HG02840 (cell line): ENCODE measurements around the gene TXN2.
"Not testable (repeated sequence)": the region's sequence is repeated elsewhere in the genome, so short reads cannot be mapped to it uniquely, and the experiment has no call there.

Experiments used
- ATAC-seq: cut with Tn5 transposase; IDR thresholded peaks from one replicate; pipeline ENCODE4 v1.9.1; 2021; ENCODE audit warnings: mild to moderate bottlenecking, moderate library complexity, moderate number of reproducible peaks; ENCODE audit not compliant: unreplicated experiment, low FRiP score

TXN2 gene

GRCh38 chr22:36481393-36482168 is at the start of gene TXN2:
TXN2 (minus strand) TSS chr22:36481640; CDS start chr22:36480837, 803 bp downstream.
- ATAC-seq, result peak; percentile 86

GRCh38 chr22:36528795-36529751 is 47.6 kb upstream of the TXN2 start, which contains the start of gene EIF3D:
EIF3D (minus strand) TSS chr22:36529166; CDS start chr22:36526121, 3,045 bp downstream.
- peak; percentile 89 for ATAC-seq

- no peak for ATAC-seq
These were observed 46.9 kb upstream of the TXN2 start for GRCh38 chr22:36528341-36528740.

GRCh38 chr22:36522662-36523061 is 41.2 kb upstream of the TXN2 start:
- ATAC-seq, result no peak

- no peak for ATAC-seq
These were observed 39.0 kb upstream of the TXN2 start for GRCh38 chr22:36520423-36520822.

GRCh38 chr22:36519906-36520305 is 38.5 kb upstream of the TXN2 start:
- ATAC-seq, result not testable (repeated sequence)

- no peak for ATAC-seq
These were observed 33.3 kb upstream of the TXN2 start for GRCh38 chr22:36514766-36515165.

- ATAC-seq, result no peak
These were observed 31.6 kb upstream of the TXN2 start for GRCh38 chr22:36512991-36513390.

GRCh38 chr22:36512333-36512732 is 30.9 kb upstream of the TXN2 start:
- ATAC-seq, result no peak

- no peak for ATAC-seq
These were observed 29.8 kb upstream of the TXN2 start for GRCh38 chr22:36510966-36511881.

- no peak for ATAC-seq
These were observed 28.9 kb upstream of the TXN2 start for GRCh38 chr22:36510384-36510783.

GRCh38 chr22:36507518-36508010 is 26.1 kb upstream of the TXN2 start:
- no peak for ATAC-seq

- ATAC-seq, result peak; percentile 62
These were observed 25.4 kb upstream of the TXN2 start, which contains the start of gene FOXRED2 for GRCh38 chr22:36506637-36507517. FOXRED2 (minus strand) TSS chr22:36507040; CDS start chr22:36506422, 618 bp downstream.

GRCh38 chr22:36505998-36506635 is 24.7 kb upstream of the TXN2 start:
- ATAC-seq, result no peak

- ATAC-seq, result no peak
These were observed 16.6 kb upstream of the TXN2 start for GRCh38 chr22:36497910-36498665.

GRCh38 chr22:36493690-36494110 is 12.3 kb upstream of the TXN2 start:
- ATAC-seq, result no peak

GRCh38 chr22:36492109-36492508 is 10.7 kb upstream of the TXN2 start:
- ATAC-seq, result no peak

- ATAC-seq, result no peak
These were observed 9.7 kb upstream of the TXN2 start for GRCh38 chr22:36491155-36491554.
